Stimulated activated CD4-positive, alpha-beta T cell treated with anti-CD3 and anti-CD28 coated beads, Interleukin-2, amount 100 ng/mL, for 4 hours (primary cell): ENCODE data around the gene PTK6.

ENCODE experiments used
- DNase-seq: peaks from one replicate; pipeline ENCODE4 v3.0.0-alpha.2; 2020; ENCODE audit warnings: low read depth

The PTK6 gene

GRCh38 chr20:63543131-63543530 lies 6.0 kb upstream of the PTK6 start:
- no peak for DNase-seq

GRCh38 chr20:63542696-63543095 lies 5.5 kb upstream of the PTK6 start:
- no peak for DNase-seq

- no peak for DNase-seq
These were observed 4.9 kb upstream of the PTK6 start for GRCh38 chr20:63542031-63542559.

GRCh38 chr20:63541371-63541770 lies 4.2 kb upstream of the PTK6 start:
- no peak for DNase-seq

GRCh38 chr20:63540417-63541186 lies 3.4 kb upstream of the PTK6 start:
- no peak for DNase-seq

GRCh38 chr20:63539441-63540370 lies 2.5 kb upstream of the PTK6 start:
- DNase-seq = no peak

- no peak for DNase-seq
These were observed 1.9 kb upstream of the PTK6 start for GRCh38 chr20:63539092-63539430.

GRCh38 chr20:63538204-63539091 lies 1.3 kb upstream of the PTK6 start:
- no peak for DNase-seq

- peak; percentile 88 for DNase-seq
These were observed 488 bp upstream of the PTK6 start for GRCh38 chr20:63537525-63538203.

- no peak for DNase-seq
These were observed 767 bp downstream of the PTK6 start for GRCh38 chr20:63536241-63536977.

GRCh38 chr20:63534831-63535651 lies 2.1 kb downstream of the PTK6 start:
- DNase-seq = no peak

- DNase-seq = no peak
These were observed 2.7 kb downstream of the PTK6 start for GRCh38 chr20:63534427-63534830.

GRCh38 chr20:63533871-63534393 lies 3.2 kb downstream of the PTK6 start:
- DNase-seq = no peak

GRCh38 chr20:63533388-63533787 lies 3.8 kb downstream of the PTK6 start:
- no peak for DNase-seq

- no peak for DNase-seq
These were observed 4.7 kb downstream of the PTK6 start for GRCh38 chr20:63532449-63532971.

GRCh38 chr20:63531686-63532448 lies 5.3 kb downstream of the PTK6 start:
- DNase-seq = no peak

- DNase-seq = no peak
These were observed 6.4 kb downstream of the PTK6 start for GRCh38 chr20:63530788-63531160.
